ENCODE results near the gene PRSS37. TPM values are rescaled to one million over a fixed set of nuclear protein-coding genes. Genes with fewer than 3 reads are reported as not detected.
A peak's percentile ranks its signal among the peaks of the same experiment; 100 is the strongest.

Gene PRSS37
- total RNA-seq, 1 donor from 2014 or later, result not detected

DNA sequence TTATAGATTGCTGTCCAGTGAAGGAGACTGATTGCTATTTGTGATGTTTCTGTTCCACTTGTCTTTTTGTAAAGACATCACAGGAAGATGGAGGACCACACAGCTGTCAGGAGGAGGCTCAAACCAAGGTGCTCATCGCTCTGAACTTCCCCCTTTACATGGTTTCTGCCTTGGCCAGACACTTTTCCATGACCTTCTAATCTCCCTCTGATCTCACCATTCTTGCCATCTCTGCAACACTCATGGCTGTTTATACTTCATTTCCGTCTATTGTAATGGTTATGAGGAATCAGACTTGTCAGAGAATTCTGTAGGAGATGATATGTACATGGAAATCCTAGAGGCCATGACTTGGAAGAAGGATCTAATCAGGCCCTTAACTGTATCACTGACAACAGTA lies 53.0 kb downstream of the PRSS37 start:
- DNase-seq (ENCODE audit: low read depth in 2 of 2), result peak; percentile 5 to 92

Other genes starting within 250 kb of the PRSS37 start
- gene DENND11, start 139.3 kb downstream of the PRSS37 start, total RNA-seq, result 59.1 and 69.2 TPM in 2 replicates
- gene WEE2, start 133.1 kb downstream of the PRSS37 start, total RNA-seq, result under 0.01 TPM in 2 replicates
- gene SSBP1, start 103.1 kb downstream of the PRSS37 start, total RNA-seq, result 91.5 and 117 TPM in 2 replicates
- 0.44 and 0.60 TPM in 2 replicates for gene TAS2R3, start 77.4 kb downstream of the PRSS37 start, total RNA-seq
- 0.22 and 0.40 TPM in 2 replicates for gene TAS2R4, start 64.8 kb downstream of the PRSS37 start, total RNA-seq
- gene TAS2R5, start 51.3 kb downstream of the PRSS37 start, total RNA-seq, result 0.22 and 0.40 TPM in 2 replicates
- not detected in 2 replicates for gene OR9A4, start 74.9 kb upstream of the PRSS37 start, total RNA-seq
- gene CLEC5A, start 105.5 kb upstream of the PRSS37 start, total RNA-seq, result not detected in 2 replicates
- not detected in 2 replicates for gene TAS2R38, start 132.3 kb upstream of the PRSS37 start, total RNA-seq
- under 0.01 TPM in 1 of 2 replicates, not detected in the other for gene MGAM, start 154.4 kb upstream of the PRSS37 start, total RNA-seq

Measured in lung microvascular endothelial cell (primary cell).